HG03025 (cell line): ENCODE measurements around the gene SPANXN4.
A peak's percentile ranks its signal among the peaks of the same experiment; 100 is the strongest.

ENCODE experiments used
- ATAC-seq: cut with Tn5 transposase; IDR thresholded peaks from one replicate; pipeline ENCODE4 v1.9.1; 2021; ENCODE audit warnings: mild to moderate bottlenecking, moderate library complexity; ENCODE audit not compliant: unreplicated experiment, low FRiP score

Gene SPANXN4

GRCh38 chrX:143025628-143026027, at the start of gene SPANXN4:
Gene SPANXN4 (plus strand): TSS chrX:143025928. CDS start chrX:143026015, 87 bp downstream.
- ATAC-seq, result no peak

- peak; percentile 91 for ATAC-seq
Measured at GRCh38 chrX:142977128-142977914, 48.4 kb upstream of the SPANXN4 start.

DNA sequence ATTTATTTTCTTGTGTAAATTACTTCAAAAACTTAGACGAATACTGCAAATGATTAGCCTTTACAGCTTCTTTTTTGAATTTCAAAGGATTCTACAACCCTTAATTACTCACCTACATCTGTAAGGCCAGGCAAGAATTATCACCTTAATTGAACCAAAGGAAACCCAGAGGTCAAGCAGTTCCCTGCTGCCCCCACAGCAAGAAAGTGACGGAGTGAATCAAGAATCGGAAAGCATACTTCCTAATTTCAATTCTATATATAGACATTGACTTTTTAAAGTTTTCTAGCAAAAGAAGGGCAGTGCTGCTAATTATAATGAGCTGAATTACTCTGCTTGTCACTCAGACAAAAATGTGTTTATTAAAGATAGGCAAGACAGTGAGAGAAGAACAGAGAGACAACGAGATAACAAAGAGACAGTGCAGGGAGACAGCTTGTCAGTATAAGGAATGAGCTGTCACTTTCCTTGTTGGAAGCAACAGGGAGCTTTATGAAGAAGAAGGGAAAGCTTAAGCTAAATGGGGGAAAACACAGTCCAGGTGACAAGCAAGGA, 47.5 kb upstream of the SPANXN4 start:
- ATAC-seq, result peak; percentile 36

DNA sequence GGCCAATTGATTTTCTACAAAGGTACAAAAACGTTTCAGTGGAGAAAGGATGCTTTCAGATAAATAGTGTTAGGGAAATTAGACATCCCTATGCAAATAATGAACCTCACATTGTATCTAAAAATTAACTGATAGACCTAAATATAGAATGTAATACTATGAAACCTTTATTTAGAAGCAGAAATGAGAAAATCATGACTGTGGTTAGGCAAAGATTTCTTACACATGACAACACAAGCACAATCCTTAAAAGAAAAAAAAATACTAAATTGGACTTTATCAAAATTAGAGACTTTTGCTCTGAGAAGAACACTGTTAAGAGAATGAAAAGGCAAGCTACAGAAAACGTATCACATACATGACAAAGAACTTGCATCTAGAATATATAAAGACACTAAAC, 43.0 kb upstream of the SPANXN4 start:
- no peak for ATAC-seq

- no peak for ATAC-seq
Measured at GRCh38 chrX:142994988-142995387, 30.7 kb upstream of the SPANXN4 start.

DNA sequence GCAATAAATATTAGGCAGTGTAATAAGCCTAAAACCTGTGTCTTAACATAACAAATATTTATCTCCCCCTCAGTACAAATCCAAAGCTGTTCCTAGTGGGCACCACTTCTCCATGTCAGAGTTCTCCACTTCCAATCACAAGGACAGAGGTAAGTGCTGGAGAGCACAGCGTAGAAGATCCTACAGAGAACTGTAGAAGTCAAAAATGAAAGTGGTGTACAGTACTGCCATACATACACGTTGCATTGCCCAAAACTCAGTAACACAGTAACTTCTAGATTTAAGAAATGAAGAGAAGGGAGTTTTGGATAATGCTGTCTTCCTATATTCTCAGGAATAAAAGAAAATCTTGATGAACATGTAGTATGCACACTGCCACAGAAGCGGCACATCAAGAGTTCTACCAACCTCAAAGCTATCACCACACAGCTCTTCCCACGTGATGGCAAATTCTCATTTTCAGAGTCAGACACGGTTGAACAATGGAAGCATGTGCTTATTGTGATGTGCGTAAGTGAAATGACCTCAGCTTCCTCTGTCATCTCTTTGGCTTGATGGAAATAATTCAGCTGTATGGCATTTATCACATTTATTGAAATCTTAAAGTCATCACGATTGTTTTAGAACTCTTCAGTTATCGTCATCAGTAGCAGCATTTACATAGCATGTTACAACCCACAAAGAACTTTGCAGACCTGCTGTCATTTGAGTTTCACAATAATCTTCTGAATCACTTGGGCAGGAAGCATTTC, 27.1 kb upstream of the SPANXN4 start:
- no peak for ATAC-seq

- ATAC-seq, result no peak
Measured at GRCh38 chrX:142999199-142999701, 26.5 kb upstream of the SPANXN4 start.

- ATAC-seq, result no peak
Measured at GRCh38 chrX:143002206-143002605, 23.5 kb upstream of the SPANXN4 start.

- ATAC-seq, result no peak
Measured at GRCh38 chrX:143017272-143017671, 8.5 kb upstream of the SPANXN4 start.

GRCh38 chrX:143027275-143027674, 1.5 kb downstream of the SPANXN4 start:
- ATAC-seq, result no peak

GRCh38 chrX:143047511-143047910, 21.8 kb downstream of the SPANXN4 start:
- no peak for ATAC-seq

DNA sequence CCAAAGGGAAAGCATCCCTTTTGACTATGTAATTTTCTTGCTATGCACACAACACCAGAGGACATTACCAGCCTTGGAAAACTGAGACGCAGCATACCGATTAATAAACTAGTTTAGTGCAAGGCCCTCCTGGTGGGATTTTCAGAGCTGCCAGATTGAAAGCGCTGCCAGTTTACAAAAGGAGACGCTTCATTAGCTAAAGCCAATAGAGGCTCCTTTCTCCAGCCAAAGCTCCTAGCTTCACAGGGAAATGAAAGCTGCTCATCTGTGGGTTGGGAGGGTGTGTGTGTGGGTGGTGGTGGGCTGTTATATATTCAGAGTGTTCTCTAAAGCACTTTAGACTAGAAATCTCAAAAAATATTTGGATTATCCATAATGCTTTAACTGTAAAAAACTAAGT, 32.4 kb downstream of the SPANXN4 start:
- ATAC-seq, result no peak

- ATAC-seq, result no peak
Measured at GRCh38 chrX:143081231-143081630, 55.5 kb downstream of the SPANXN4 start.

DNA sequence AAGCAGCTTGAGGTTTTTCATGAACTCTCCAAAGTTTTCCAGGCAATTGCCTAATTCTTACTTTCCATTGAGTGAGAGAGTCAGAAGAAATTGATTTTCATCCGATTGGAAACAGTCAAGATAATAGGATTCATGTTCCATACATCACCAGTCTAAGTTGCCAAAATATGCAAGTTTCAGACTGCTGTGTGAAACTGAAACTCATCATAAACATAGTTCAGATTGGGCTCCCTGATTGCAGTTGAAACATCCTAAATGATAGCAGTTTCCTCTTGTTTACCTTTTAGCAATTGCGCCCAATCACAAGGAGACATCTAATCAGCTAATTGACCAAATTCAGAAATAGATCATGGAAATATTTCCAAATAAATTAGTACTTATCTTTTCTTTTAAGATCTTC, 56.8 kb downstream of the SPANXN4 start:
- ATAC-seq, result no peak
